BLaER1 treated with 17β-estradiol and CSF1 and Interleukin-3, amounts not matched to agents 10 nM and 100 nM (cell line): ENCODE measurements around the gene ERGIC1.
"Not testable (repeated sequence)": the region's sequence is repeated elsewhere in the genome, so short reads cannot be mapped to it uniquely, and the experiment has no call there.

ENCODE experiments used
- H3K27ac ChIP-seq, 11 experiments: shearing (Covaris generic); formaldehyde crosslinking; 2 replicates each; pipeline ENCODE4 v1.8.1; 2022
- H3K27me3 ChIP-seq, 11 experiments: shearing (Covaris generic); formaldehyde crosslinking; 2 replicates each; pipeline ENCODE4 v1.8.1; 2022
- H3K36me3 ChIP-seq, 11 experiments: shearing (Covaris generic); formaldehyde crosslinking; 2 replicates each; pipeline ENCODE4 v1.8.1; 2022
- H3K4me1 ChIP-seq, 10 experiments: shearing (Covaris generic); formaldehyde crosslinking; 2 replicates each; pipeline ENCODE4 v1.8.1; 2022
- H3K4me2 ChIP-seq, 11 experiments: shearing (Covaris generic); formaldehyde crosslinking; 2 replicates each; pipeline ENCODE4 v1.8.1; 2022
- H3K4me3 ChIP-seq, 10 experiments: shearing (Covaris generic); formaldehyde crosslinking; 2 replicates each; pipeline ENCODE4 v1.8.1; 2022
- H3K9ac ChIP-seq, 11 experiments: shearing (Covaris generic); formaldehyde crosslinking; 2 replicates each; pipeline ENCODE4 v1.8.1; 2022
- H3K9me3 ChIP-seq, 11 experiments: shearing (Covaris generic); formaldehyde crosslinking; replicated peaks in 1 of 11; 2 replicates each; pipeline ENCODE4 v1.8.1; 2022
- H4K20me1 ChIP-seq, 11 experiments: shearing (Covaris generic); formaldehyde crosslinking; 2 replicates each; pipeline ENCODE4 v1.8.1; 2022
- Cebpa-rat ChIP-seq, 11 experiments: shearing (Covaris generic); IDR thresholded peaks; 2 replicates each; pipeline ENCODE4 v1.8.1; 2022

The ERGIC1 gene

DNA sequence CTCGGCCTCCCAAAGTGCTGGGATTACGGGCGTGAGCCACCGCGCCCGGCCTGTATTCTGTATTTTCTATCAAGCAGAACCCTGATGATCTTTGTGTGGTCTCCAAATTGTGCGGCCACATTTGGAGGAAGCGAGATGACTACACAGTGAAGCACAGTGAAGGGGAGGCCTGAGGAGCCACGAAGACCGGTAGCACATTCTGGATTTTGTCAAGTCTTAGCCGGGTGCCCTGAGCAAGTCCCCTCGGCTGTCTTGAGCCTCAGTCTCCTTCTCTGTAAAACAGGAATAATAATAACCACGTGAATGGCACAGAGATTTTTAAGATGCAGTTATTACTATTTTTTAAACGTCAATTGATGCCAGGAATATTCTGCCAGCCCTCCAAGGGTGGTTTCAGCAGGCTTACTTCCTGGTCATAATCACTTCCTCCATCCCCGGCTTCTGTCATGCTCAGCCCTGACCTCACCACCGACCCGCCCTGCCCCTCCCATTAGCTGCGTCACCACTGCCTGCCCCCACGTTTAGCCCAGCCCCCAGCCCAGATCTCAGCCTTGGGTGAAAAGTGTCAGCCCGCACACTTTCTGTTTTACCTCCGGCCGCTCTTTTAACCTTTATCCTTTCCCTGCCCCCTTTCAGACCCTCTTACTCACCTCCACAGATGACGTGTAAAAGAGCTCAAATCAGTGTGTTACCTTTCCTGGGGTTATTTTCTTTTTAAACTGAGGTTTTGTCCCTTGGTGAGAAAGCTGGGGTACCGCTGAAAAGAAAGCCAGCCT, 27.0 kb upstream of the ERGIC1 start:
- peak overlapping the region; percentile 67 to 91 (median 81) for H3K9ac ChIP-seq
- H3K4me3 ChIP-seq, result peak overlapping the region; percentile 34 to 65 (median 50); a peak in 17 of 20 replicates
- peaks cover 33 to 40% (median 37%) of the 10 kb centered on the region in 10 experiments for H3K4me1 ChIP-seq
- no peaks in the 10 kb centered on the region for H3K27me3 ChIP-seq
- no peak for TF ChIP-seq Cebpa-rat (IDR thresholded peaks at IDR 0.05)
- H3K36me3 ChIP-seq, result no peaks in the 10 kb centered on the region
- H3K27ac ChIP-seq, result peak overlapping the region; percentile 70 to 95 (median 83)
- H3K9me3 ChIP-seq, result peaks cover 0 to 22% (median 19%) of the 10 kb centered on the region in 11 experiments; a peak in 20 of 22 replicates
- no peaks in the 10 kb centered on the region for H4K20me1 ChIP-seq
- peak overlapping the region; percentile 69 to 91 (median 85) for H3K4me2 ChIP-seq

DNA sequence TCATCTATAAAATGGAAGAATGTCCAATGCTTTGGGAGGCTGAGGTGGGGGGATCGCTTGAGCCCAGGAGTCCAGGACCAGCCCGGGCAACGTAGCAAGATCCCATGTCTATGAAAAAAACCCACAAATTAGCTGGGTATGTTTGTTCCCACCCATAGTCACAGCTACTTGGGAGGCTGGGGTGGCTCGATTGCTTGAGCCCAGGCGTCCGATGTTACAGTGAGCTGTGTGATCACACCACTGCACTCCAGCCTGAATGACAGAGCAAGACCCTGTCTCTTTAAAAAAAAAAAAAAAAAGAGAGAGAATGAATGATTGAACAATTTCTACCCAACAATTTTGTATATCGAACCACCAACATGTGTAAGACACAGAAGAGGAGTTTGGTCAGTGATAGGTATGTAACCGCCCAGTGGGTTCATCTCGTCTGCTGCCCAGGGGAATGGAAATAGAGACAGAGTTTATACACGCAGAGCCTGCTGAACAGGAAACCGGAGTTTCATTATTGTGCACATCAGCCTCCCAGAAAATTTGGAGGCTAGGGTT, 26.2 kb upstream of the ERGIC1 start:
- no peak for TF ChIP-seq Cebpa-rat (IDR thresholded peaks at IDR 0.05)
- Histone ChIP-seq H3K9ac (peak overlapping the region; percentile 67 to 91 (median 81)), H3K4me2 (peak overlapping the region; percentile 69 to 91 (median 85)), H3K4me3 (peak overlapping the region; percentile 34 to 65 (median 50); a peak in 16 of 20 replicates), H3K27me3 (no peaks in the 10 kb centered on the region), H3K36me3 (no peaks in the 10 kb centered on the region), H3K9me3 (peaks cover 0 to 22% (median 19%) of the 10 kb centered on the region in 11 experiments; a peak in 20 of 22 replicates), H4K20me1 (no peaks in the 10 kb centered on the region), H3K4me1 (peaks cover 26 to 33% (median 30%) of the 10 kb centered on the region in 10 experiments), H3K27ac (peak overlapping the region; percentile 70 to 95 (median 83))

DNA sequence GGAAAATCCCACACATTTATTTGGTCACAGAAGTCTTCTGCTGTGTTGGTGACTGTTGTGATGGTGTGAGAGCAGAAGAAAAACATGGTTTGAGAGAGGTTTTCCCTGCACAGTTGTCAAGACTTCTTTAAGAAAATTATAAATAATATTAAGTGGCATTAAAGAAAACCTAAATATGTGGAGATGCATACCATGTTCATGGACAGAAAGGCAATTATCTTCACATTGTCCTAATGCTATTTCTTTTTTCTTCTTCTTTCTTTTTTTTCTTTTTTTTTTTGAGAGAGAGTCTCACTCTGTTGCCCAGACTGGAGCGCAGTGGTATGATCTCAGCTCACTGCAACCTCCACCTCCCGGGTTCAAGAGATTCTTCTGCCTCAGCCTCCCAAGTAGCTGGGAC, 24.3 kb upstream of the ERGIC1 start:
- peaks cover 25 to 29% (median 28%) of the 10 kb centered on the region in 10 experiments for H3K4me1 ChIP-seq
- no peaks in the 10 kb centered on the region for H4K20me1 ChIP-seq
- H3K36me3 ChIP-seq, result no peaks in the 10 kb centered on the region
- no peak overlapping the region for H3K4me3 ChIP-seq
- H3K27ac ChIP-seq, result no peak overlapping the region
- H3K4me2 ChIP-seq, result no peak overlapping the region
- H3K27me3 ChIP-seq, result no peaks in the 10 kb centered on the region
- TF ChIP-seq Cebpa-rat (IDR thresholded peaks at IDR 0.05), result no peak
- peaks cover 0 to 22% (median 19%) of the 10 kb centered on the region in 11 experiments; a peak in 20 of 22 replicates for H3K9me3 ChIP-seq
- no peak overlapping the region for H3K9ac ChIP-seq

DNA sequence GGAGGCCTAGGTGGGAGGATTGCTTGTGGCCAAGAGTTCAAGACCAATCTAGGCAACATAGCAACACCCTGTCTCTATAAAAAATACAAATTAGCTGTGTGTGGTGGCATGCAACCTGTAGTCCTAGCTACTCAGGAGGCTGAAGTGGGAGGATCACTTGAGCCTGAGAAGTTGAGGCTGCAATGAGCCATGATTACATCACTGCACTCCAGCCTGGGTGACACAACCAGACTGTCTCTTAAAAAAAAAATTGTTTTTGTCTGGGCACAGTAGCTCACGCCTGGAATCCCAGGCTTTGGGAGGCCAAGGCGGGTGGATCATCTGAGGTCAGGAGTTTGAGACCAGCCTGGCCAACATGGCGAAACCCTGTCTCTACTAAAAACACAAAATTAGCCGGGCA, 23.1 kb upstream of the ERGIC1 start:
- H3K9ac ChIP-seq, H3K4me3 ChIP-seq, H3K27me3 ChIP-seq, H3K27ac ChIP-seq, H3K36me3 ChIP-seq, H4K20me1 ChIP-seq, H3K4me2 ChIP-seq: not testable (repeated sequence)
- Histone ChIP-seq H3K9me3 (peaks cover 0 to 22% (median 19%) of the 10 kb centered on the region in 11 experiments; a peak in 20 of 22 replicates), H3K4me1 (peaks cover 17 to 35% (median 19%) of the 10 kb centered on the region in 10 experiments)

DNA sequence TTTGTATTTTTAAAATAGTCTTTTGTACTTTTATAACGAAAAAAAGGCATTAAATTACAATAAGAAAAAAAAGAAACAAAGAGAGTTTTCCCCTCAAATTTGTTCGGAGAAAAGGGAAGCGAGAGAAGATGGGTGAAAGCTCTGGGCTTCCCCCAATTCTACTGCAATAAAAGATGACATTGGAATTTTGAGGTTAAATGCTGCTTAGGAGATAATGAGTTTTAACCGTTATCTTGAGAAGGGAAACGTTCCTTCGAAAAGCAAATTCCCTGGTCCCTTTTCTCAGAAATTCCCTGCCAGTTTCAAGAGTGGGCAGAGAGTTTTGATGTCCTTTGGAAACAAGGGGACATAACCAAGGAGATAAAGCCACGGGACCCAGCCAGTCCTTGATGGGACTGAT, 18.4 kb upstream of the ERGIC1 start:
- no peak for TF ChIP-seq Cebpa-rat (IDR thresholded peaks at IDR 0.05)
- Histone ChIP-seq H4K20me1 (no peaks in the 10 kb centered on the region), H3K36me3 (no peaks in the 10 kb centered on the region), H3K4me1 (peaks cover 15 to 44% (median 22%) of the 10 kb centered on the region in 10 experiments), H3K27ac (peak overlapping the region in 3 of 11 experiments; percentile 13 to 40 (median 15); a peak in 3 of 22 replicates), H3K9ac (no peak overlapping the region), H3K9me3 (0 out of 22 replicates have a peak, but pooled peaks cover 0 to 4% (median 0%) of the 10 kb centered on the region in 11 experiments), H3K27me3 (no peaks in the 10 kb centered on the region), H3K4me3 (no peak overlapping the region), H3K4me2 (peak overlapping the region in 3 of 11 experiments; percentile 55 to 72 (median 58); a peak in 5 of 22 replicates)

DNA sequence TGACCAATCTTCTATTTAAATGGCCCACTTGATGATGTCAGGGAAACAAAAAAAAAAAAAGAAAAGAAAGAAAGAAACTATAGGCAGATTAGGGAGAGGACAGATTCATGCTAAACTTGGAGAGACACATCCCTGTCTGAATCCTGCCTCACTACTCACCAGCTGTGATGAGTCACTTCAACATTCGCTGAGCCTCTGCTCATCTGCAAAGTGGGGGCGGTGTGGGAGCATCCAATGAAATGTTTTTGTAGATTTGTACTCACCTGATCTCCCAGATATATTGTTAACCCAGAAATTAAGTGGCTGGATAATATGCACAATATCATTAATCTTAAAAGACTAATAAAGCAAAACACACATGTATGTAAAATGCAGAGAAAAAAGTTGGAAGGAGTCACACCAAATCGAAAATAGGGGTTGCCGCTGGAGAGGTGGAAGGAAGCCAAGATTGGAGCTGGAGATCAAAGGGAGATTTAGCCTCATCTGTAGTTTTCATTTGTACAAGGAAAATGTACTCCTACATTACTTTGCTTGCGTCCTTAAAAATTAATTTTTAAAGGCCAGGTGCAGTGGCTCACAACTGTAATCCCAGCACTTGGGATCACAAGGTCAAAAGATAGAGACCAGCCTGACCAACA, 17.0 kb upstream of the ERGIC1 start:
- Histone ChIP-seq H4K20me1 (no peaks in the 10 kb centered on the region), H3K27ac (no peak overlapping the region), H3K36me3 (no peaks in the 10 kb centered on the region), H3K4me3 (no peak overlapping the region), H3K9ac (no peak overlapping the region), H3K27me3 (no peaks in the 10 kb centered on the region), H3K9me3 (0 out of 22 replicates have a peak, but pooled peaks cover 0 to 4% (median 0%) of the 10 kb centered on the region in 11 experiments), H3K4me2 (peak overlapping the region in 3 of 11 experiments; percentile 55 to 72 (median 58); a peak in 6 of 22 replicates), H3K4me1 (peaks cover 18 to 47% (median 24%) of the 10 kb centered on the region in 10 experiments)
- no peak for TF ChIP-seq Cebpa-rat (IDR thresholded peaks at IDR 0.05)

DNA sequence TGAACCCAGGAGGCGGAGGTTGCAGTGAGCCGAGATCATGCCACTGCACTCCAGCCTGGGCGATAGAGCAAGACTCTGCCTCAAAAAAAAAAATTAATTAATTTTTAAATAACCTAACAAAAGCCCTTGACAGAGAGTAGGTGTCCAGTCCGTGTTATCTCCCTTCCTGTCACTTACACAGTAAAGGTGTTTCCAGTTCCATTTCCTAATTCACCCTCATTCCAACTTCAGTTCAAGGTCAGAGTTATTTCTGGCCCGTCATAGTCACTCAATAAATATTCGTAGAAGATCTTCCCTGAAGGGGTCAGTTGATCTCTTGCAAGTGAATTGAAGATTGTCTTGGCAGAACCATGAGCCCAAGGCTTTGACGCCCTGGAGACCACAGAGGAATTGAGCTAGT, 16.4 kb upstream of the ERGIC1 start:
- H3K4me1 ChIP-seq, result peaks cover 18 to 47% (median 24%) of the 10 kb centered on the region in 10 experiments
- TF ChIP-seq Cebpa-rat (IDR thresholded peaks at IDR 0.05), result no peak
- H3K9ac ChIP-seq, result no peak overlapping the region
- H4K20me1 ChIP-seq, result no peaks in the 10 kb centered on the region
- no peaks in the 10 kb centered on the region for H3K27me3 ChIP-seq
- H3K4me3 ChIP-seq, result no peak overlapping the region
- H3K36me3 ChIP-seq, result no peaks in the 10 kb centered on the region
- no peak overlapping the region for H3K27ac ChIP-seq
- 0 out of 22 replicates have a peak, but pooled peaks cover 0 to 4% (median 0%) of the 10 kb centered on the region in 11 experiments for H3K9me3 ChIP-seq
- H3K4me2 ChIP-seq, result 0 out of 22 replicates have a peak overlapping the region, but pooled peaks of 2 of the 11 experiments have one; percentile 12 to 58

DNA sequence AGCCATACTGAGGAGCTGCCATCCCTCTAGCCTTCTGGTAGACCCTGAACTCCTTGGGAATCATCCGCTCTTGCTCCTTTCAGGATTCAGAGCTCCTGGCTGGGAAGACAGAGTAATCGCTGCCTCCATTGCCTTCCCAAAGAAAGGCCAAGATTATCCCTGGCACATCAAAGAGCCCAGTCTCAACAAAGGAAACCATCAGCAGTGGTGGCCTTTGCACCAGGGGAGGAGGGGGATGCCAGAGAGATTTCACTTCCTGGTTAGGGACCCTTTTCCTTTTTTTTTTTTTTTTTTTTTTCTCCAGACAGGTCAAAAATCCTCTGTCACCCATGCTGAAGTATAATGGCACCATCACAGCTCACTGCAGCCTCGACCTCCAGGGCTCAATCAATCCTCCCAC, 16.0 kb upstream of the ERGIC1 start:
- Histone ChIP-seq H3K27ac (no peak overlapping the region), H3K27me3 (no peaks in the 10 kb centered on the region), H3K4me1 (peaks cover 18 to 47% (median 24%) of the 10 kb centered on the region in 10 experiments), H4K20me1 (no peaks in the 10 kb centered on the region), H3K9me3 (0 out of 22 replicates have a peak, but pooled peaks cover 0 to 4% (median 0%) of the 10 kb centered on the region in 11 experiments), H3K4me3 (no peak overlapping the region), H3K4me2 (0 out of 22 replicates have a peak overlapping the region, but pooled peaks of 1 of the 11 experiments have one; percentile 12), H3K9ac (no peak overlapping the region), H3K36me3 (no peaks in the 10 kb centered on the region)
- no peak for TF ChIP-seq Cebpa-rat (IDR thresholded peaks at IDR 0.05)

DNA sequence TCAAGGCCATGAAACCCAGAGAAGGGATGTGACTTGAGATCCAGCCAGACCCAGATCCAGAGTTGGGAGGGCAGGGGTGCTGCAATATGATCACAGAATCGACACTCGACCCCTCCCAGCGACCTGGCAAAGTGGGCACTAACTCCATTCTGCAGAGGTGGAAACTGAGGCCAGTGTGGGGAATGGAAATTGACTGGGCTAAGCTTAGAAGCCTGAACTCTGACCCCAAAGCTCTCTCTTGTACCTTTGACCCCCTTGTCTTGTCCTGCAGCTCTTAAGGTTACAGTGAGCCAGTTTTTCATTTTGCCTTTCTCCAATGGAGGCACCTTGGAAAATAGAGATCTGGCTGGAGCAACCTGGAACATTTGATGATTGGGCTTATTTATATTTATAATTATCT, 14.5 kb upstream of the ERGIC1 start:
- Histone ChIP-seq H3K36me3 (no peaks in the 10 kb centered on the region), H4K20me1 (no peaks in the 10 kb centered on the region), H3K4me1 (peaks cover 18 to 47% (median 24%) of the 10 kb centered on the region in 10 experiments), H3K4me2 (peak overlapping the region; percentile 3 to 64 (median 47); a peak in 17 of 22 replicates), H3K9ac (no peak overlapping the region), H3K9me3 (0 out of 22 replicates have a peak, but pooled peaks cover 0 to 4% (median 0%) of the 10 kb centered on the region in 11 experiments), H3K27me3 (no peaks in the 10 kb centered on the region), H3K4me3 (no peak overlapping the region), H3K27ac (no peak overlapping the region)
- TF ChIP-seq Cebpa-rat (IDR thresholded peaks at IDR 0.05), result no peak
